WTC11 (cell line): ENCODE data around the gene RPS6KA2. TPM values are rescaled to one million over a fixed set of nuclear protein-coding genes. Genes with fewer than 3 reads are reported as not detected.

Source experiments
- ATAC-seq: fragments of 200-7000 bp; cut with Tn5 transposase; 2 replicates; pipeline ENCODE4 v1.10.0; 2021; ENCODE audit warnings: mild to moderate bottlenecking, moderate library complexity
- CTCF ChIA-PET: fragments of 300-600 bp; sonication (Branson Sonifier 250); formaldehyde crosslinking; loops from one replicate; lab custom pipeline; 2021; ENCODE audit warnings: antibody characterized with exemption; lab: Charles Lee
- POLR2A ChIA-PET: fragments of 350-600 bp; sonication (Branson Sonifier 250); formaldehyde crosslinking; loops from one replicate; lab custom pipeline; 2021; ENCODE audit warnings: antibody characterized with exemption; lab: Charles Lee
- DNase-seq: peaks from one replicate; pipeline ENCODE4 v3.0.0; 2021; ENCODE audit warnings: low spot score
- H3K27ac Mint-ChIP-seq: 2 replicates; pipeline ENCODE4 v1.8.0; 2021; ENCODE audit warnings: mixed read lengths
- H3K27me3 Mint-ChIP-seq: 2 replicates; pipeline ENCODE4 v1.8.0; 2021; ENCODE audit warnings: low read depth, mild to moderate bottlenecking, moderate library complexity, mixed read lengths
- H3K36me3 Mint-ChIP-seq: 2 replicates; pipeline ENCODE4 v1.8.0; 2021; ENCODE audit warnings: mixed read lengths
- H3K4me1 Mint-ChIP-seq: 2 replicates; pipeline ENCODE4 v1.8.0; 2022; ENCODE audit warnings: mixed read lengths
- H3K4me3 Mint-ChIP-seq: 2 replicates; pipeline ENCODE4 v1.8.0; 2021; ENCODE audit warnings: mild to moderate bottlenecking, moderate library complexity, mixed read lengths
- H3K9me3 Mint-ChIP-seq: 2 replicates; pipeline ENCODE4 v1.8.0; 2021; ENCODE audit warnings: mixed read lengths
- AR ChIP-seq: fragments of 250-450 bp; sonication (Bioruptor Pico); IDR thresholded peaks from 2 replicates; pipeline ENCODE4 v1.9.0; 2021; ENCODE audit warnings: mild to moderate bottlenecking
- CBFB ChIP-seq: sonication (generic); formaldehyde crosslinking; IDR thresholded peaks from 2 replicates; pipeline ENCODE4 v1.8.1; 2022; ENCODE audit warnings: mild to moderate bottlenecking, low read depth, missing genetic modification reagents
- CDX4 ChIP-seq: fragments of 250-450 bp; sonication (Bioruptor Pico); IDR thresholded peaks from 2 replicates; pipeline ENCODE4 v1.9.0; 2021; ENCODE audit warnings: moderate library complexity, mild to moderate bottlenecking, inconsistent platforms, borderline replicate concordance
- FOXK1 ChIP-seq: sonication (generic); formaldehyde crosslinking; IDR thresholded peaks from 2 replicates; pipeline ENCODE4 v1.8.0; 2022; ENCODE audit warnings: mild to moderate bottlenecking, moderate library complexity, missing genetic modification reagents
- GTF2I ChIP-seq: fragments of 250-450 bp; sonication (Bioruptor Pico); conservative IDR thresholded peaks from 2 replicates; pipeline ENCODE4 v1.4.0; 2021; ENCODE audit warnings: mild to moderate bottlenecking
- MXD4 ChIP-seq: fragments of 250-450 bp; sonication (Bioruptor Pico); IDR thresholded peaks from 2 replicates; pipeline ENCODE4 v1.8.0; 2021; ENCODE audit warnings: mild to moderate bottlenecking, moderate library complexity, borderline replicate concordance
- NFYB ChIP-seq: sonication (generic); formaldehyde crosslinking; conservative IDR thresholded peaks from 2 replicates; pipeline ENCODE4 v1.8.0; 2022; ENCODE audit warnings: low read depth, missing genetic modification reagents
- NR2C2 ChIP-seq: sonication (generic); formaldehyde crosslinking; IDR thresholded peaks from 2 replicates; pipeline ENCODE4 v1.8.0; 2022; ENCODE audit warnings: mild to moderate bottlenecking, missing genetic modification reagents
- RELA ChIP-seq: sonication (generic); formaldehyde crosslinking; IDR thresholded peaks from 2 replicates; pipeline ENCODE4 v1.8.1; 2022; ENCODE audit warnings: missing genetic modification reagents, mild to moderate bottlenecking, borderline replicate concordance
- SMAD4 ChIP-seq: sonication (generic); formaldehyde crosslinking; IDR thresholded peaks from 2 replicates; pipeline ENCODE4 v1.8.0; 2022; ENCODE audit warnings: mild to moderate bottlenecking, missing genetic modification reagents
- TEAD4 ChIP-seq: sonication (generic); formaldehyde crosslinking; IDR thresholded peaks from 2 replicates; pipeline ENCODE4 v1.8.0; 2022; ENCODE audit warnings: mild to moderate bottlenecking, missing genetic modification reagents
- USF1 ChIP-seq: sonication (generic); formaldehyde crosslinking; IDR thresholded peaks from 2 replicates; pipeline ENCODE4 v1.8.0; 2022; ENCODE audit warnings: mild to moderate bottlenecking, missing genetic modification reagents
- ZNF121 ChIP-seq: sonication (generic); formaldehyde crosslinking; IDR thresholded peaks from 2 replicates; pipeline ENCODE4 v1.8.0; 2023; ENCODE audit warnings: missing genetic modification reagents
- ZNF138 ChIP-seq: sonication (generic); formaldehyde crosslinking; conservative IDR thresholded peaks from 2 replicates; pipeline ENCODE4 v1.8.1; 2022; ENCODE audit warnings: mild to moderate bottlenecking, moderate library complexity, missing genetic modification reagents
- ZNF317 ChIP-seq: sonication (generic); formaldehyde crosslinking; IDR thresholded peaks from 2 replicates; pipeline ENCODE4 v1.8.1; 2023; ENCODE audit warnings: low read depth, mild to moderate bottlenecking, moderate library complexity, missing genetic modification reagents, borderline replicate concordance
- ZNF532 ChIP-seq: fragments of 250-450 bp; sonication (Bioruptor Pico); IDR thresholded peaks from 2 replicates; pipeline ENCODE4 v1.9.0; 2021; ENCODE audit warnings: mild to moderate bottlenecking, borderline replicate concordance
- total RNA-seq: library from RNA; stranded (reverse); gene quantifications from 3 replicates; pipeline ENCODE4 v1.2.3, GENCODE V29; 2021

Gene RPS6KA2
- total RNA-seq, 1 experiment from 2014 or later, result 24.2 TPM

- TF ChIP-seq NFYB (CRISPR knock-in tag) (no peak), USF1 (CRISPR knock-in tag) (no peak), NR2C2 (no peak), ZNF317 (CRISPR knock-in tag) (no peak)
- TF ChIP-seq, all 79 proteins: peak for 0
Measured at GRCh38 chr6:166648846-166649245, 21.8 kb upstream of the RPS6KA2 start (continued).

GRCh38 chr6:166647896-166648295 lies 20.8 kb upstream of the RPS6KA2 start:
- no peaks in the 10 kb centered on the region for H3K27me3 Mint-ChIP-seq

GRCh38 chr6:166646716-166647115 lies 19.7 kb upstream of the RPS6KA2 start:
- H3K27ac Mint-ChIP-seq, result no peak overlapping the region
- POLR2A ChIA-PET, result no interaction called here
- H3K36me3 Mint-ChIP-seq, result no peaks in the 10 kb centered on the region
- H3K4me1 Mint-ChIP-seq, result peaks cover 23% of the 10 kb centered on the region
- H3K4me3 Mint-ChIP-seq, result no peak overlapping the region
- peaks cover 5% of the 10 kb centered on the region; the same call in 1 of the 2 replicates for H3K9me3 Mint-ChIP-seq
- no peak for TF ChIP-seq MXD4
- no peak for TF ChIP-seq ZNF138
- no peak for TF ChIP-seq CBFB
- TF ChIP-seq, all 79 proteins: peak for 0
- H3K27me3 Mint-ChIP-seq, result no peaks in the 10 kb centered on the region
- CTCF ChIA-PET, result no interaction called here
- no peak for ATAC-seq
- DNase-seq, result no peak

More at GRCh38 chr6:166647896-166648295, 20.8 kb upstream of the RPS6KA2 start:
- H3K9me3 Mint-ChIP-seq, result peaks cover 5% of the 10 kb centered on the region; the same call in 1 of the 2 replicates
- ATAC-seq (no peak), DNase-seq (no peak)
- no peaks in the 10 kb centered on the region for H3K36me3 Mint-ChIP-seq
- ChIA-PET POLR2A (no interaction called here), CTCF (no interaction called here)
- 0 out of 2 replicates have a peak, but pooled peaks have one; percentile 44 for TF ChIP-seq ZNF121 (CRISPR knock-in tag)
- no peak for TF ChIP-seq FOXK1 (CRISPR knock-in tag)
- TF ChIP-seq RELA (CRISPR knock-in tag), result no peak
- H3K27ac Mint-ChIP-seq, result no peak overlapping the region
- no peak overlapping the region for H3K4me3 Mint-ChIP-seq
- peaks cover 20% of the 10 kb centered on the region for H3K4me1 Mint-ChIP-seq

- DNase-seq (no peak), ATAC-seq (no peak)
- no peak for TF ChIP-seq GTF2I
- TF ChIP-seq ZNF532 (CRISPR knock-in tag), result no peak
- no peak for TF ChIP-seq TEAD4 (CRISPR knock-in tag)
- TF ChIP-seq AR (CRISPR knock-in tag), result no peak
- TF ChIP-seq CDX4, result no peak
- TF ChIP-seq SMAD4 (CRISPR knock-in tag), result no peak
- Mint-ChIP-seq H3K4me1 (peaks cover 24% of the 10 kb centered on the region), H3K9me3 (peaks cover 5% of the 10 kb centered on the region; the same call in 1 of the 2 replicates), H3K36me3 (no peaks in the 10 kb centered on the region), H3K27ac (no peak overlapping the region), H3K4me3 (no peak overlapping the region), H3K27me3 (no peaks in the 10 kb centered on the region; the same call in 1 of the 2 replicates)
- ChIA-PET CTCF (no interaction called here), POLR2A (no interaction called here)
Measured at GRCh38 chr6:166645896-166646295, 18.8 kb upstream of the RPS6KA2 start.
